HepG2 (cell line): ENCODE data around the gene NAB2.

Experiments used
- CC2D1A ChIP-seq: sonication (generic); formaldehyde crosslinking; IDR thresholded peaks from 2 replicates; pipeline ENCODE4 v1.8.1; 2023; ENCODE audit warnings: mild to moderate bottlenecking, missing genetic modification reagents
- CTCF ChIP-seq: sonication (generic); formaldehyde crosslinking; IDR thresholded peaks from 2 replicates; pipeline ENCODE4 v1.5.0; 2020; ENCODE audit warnings: mild to moderate bottlenecking, missing genetic modification reagents, moderate library complexity
- DNMT1 ChIP-seq: sonication (generic); formaldehyde crosslinking; IDR thresholded peaks from 2 replicates; pipeline ENCODE4 v1.5.1; 2020; ENCODE audit warnings: mild to moderate bottlenecking, missing genetic modification reagents
- FOXJ3 ChIP-seq: sonication (generic); formaldehyde crosslinking; IDR thresholded peaks from 2 replicates; pipeline ENCODE4 v1.4.0; 2020; ENCODE audit warnings: missing genetic modification reagents, mild to moderate bottlenecking, borderline replicate concordance
- HNF1A ChIP-seq, 2 experiments: sonication (generic) in 1 of 2; formaldehyde crosslinking in 1 of 2; IDR thresholded peaks; 2 replicates each; pipeline versions ENCODE4 v1.4.0 to v1.6.1; 2016 to 2020; ENCODE audit warnings: borderline replicate concordance in 1 of 2, low read depth in 1 of 2, mild to moderate bottlenecking in 1 of 2, missing genetic modification reagents in 1 of 2
- HNRNPUL1 ChIP-seq: fragments of 200-400 bp; formaldehyde crosslinking; IDR thresholded peaks from 2 replicates; pipeline ENCODE4 v1.6.1; 2017; ENCODE audit warnings: low read depth, mild to moderate bottlenecking, low read length, moderate library complexity
- JUND ChIP-seq: sonication (generic); formaldehyde crosslinking; IDR thresholded peaks from 2 replicates; pipeline ENCODE4 v1.8.0; 2022; ENCODE audit warnings: mild to moderate bottlenecking, missing genetic modification reagents
- POLR2G ChIP-seq: fragments of 200-400 bp; formaldehyde crosslinking; IDR thresholded peaks from 2 replicates; pipeline ENCODE4 v1.6.1; 2018; ENCODE audit warnings: mild to moderate bottlenecking, low read depth, low read length, moderate library complexity
- SIN3A ChIP-seq: IDR thresholded peaks from 2 replicates; pipeline ENCODE4 v1.6.1; 2011; ENCODE audit warnings: low read depth, mild to moderate bottlenecking, control low read depth, low read length, borderline replicate concordance
- ZBTB14 ChIP-seq: sonication (generic); formaldehyde crosslinking; IDR thresholded peaks from 2 replicates; pipeline ENCODE4 v1.4.0; 2020; ENCODE audit warnings: missing genetic modification reagents
- ZNF282 ChIP-seq: fragments of 450-650 bp; IDR thresholded peaks from 2 replicates; pipeline ENCODE4 v1.6.1; 2018; ENCODE audit not compliant: partially characterized antibody
- TF ChIP-seq, protein P1 (sequence below): IDR thresholded peaks from 2 replicates; pipeline ENCODE4 v1.6.1; 2016; ENCODE audit warnings: low read depth, borderline replicate concordance
- TF ChIP-seq, protein P2 (sequence below): sonication (generic); formaldehyde crosslinking; IDR thresholded peaks from 2 replicates; pipeline ENCODE4 v1.4.0; 2020; ENCODE audit warnings: mild to moderate bottlenecking, missing genetic modification reagents
- TF ChIP-seq, protein P3 (sequence below): sonication (generic); formaldehyde crosslinking; IDR thresholded peaks from one replicate; pipeline ENCODE4 v1.5.1; 2020; ENCODE audit warnings: mild to moderate bottlenecking, missing genetic modification reagents; ENCODE audit errors: not compliant biosample characterization

DNA sequence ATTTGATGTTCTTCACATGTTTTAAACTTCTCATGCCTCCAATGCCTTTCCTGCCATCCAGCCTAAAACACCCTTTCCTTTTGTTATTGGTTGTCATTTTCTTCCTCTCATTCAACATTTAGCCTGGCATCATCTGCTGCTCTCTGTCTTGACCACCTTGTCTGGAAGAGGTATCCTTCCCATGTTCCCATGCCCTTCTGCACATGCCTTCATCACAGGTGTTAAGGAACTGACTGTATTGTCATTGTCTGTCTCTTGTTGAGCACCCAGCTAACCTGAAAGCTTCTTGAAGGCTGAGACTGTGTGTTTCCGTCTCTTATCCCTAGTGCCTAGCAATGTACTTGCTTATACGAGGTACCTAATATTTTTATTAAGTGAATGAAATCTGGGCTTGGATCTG lies 34.9 kb downstream of the NAB2 start:
- no peak for TF ChIP-seq CC2D1A (CRISPR knock-in tag)
- TF ChIP-seq POLR2G, result no peak
- no peak for TF ChIP-seq FOXJ3 (CRISPR knock-in tag)
- no peak for TF ChIP-seq HNRNPUL1
- TF ChIP-seq, protein P1, sequence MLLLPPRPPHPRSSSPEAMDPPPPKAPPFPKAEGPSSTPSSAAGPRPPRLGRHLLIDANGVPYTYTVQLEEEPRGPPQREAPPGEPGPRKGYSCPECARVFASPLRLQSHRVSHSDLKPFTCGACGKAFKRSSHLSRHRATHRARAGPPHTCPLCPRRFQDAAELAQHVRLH (CRISPR knock-in tag), result no peak
- TF ChIP-seq CTCF (CRISPR knock-in tag), result no peak
- no peak for TF ChIP-seq ZNF282
- no peak for TF ChIP-seq SIN3A
- TF ChIP-seq, protein P2, sequence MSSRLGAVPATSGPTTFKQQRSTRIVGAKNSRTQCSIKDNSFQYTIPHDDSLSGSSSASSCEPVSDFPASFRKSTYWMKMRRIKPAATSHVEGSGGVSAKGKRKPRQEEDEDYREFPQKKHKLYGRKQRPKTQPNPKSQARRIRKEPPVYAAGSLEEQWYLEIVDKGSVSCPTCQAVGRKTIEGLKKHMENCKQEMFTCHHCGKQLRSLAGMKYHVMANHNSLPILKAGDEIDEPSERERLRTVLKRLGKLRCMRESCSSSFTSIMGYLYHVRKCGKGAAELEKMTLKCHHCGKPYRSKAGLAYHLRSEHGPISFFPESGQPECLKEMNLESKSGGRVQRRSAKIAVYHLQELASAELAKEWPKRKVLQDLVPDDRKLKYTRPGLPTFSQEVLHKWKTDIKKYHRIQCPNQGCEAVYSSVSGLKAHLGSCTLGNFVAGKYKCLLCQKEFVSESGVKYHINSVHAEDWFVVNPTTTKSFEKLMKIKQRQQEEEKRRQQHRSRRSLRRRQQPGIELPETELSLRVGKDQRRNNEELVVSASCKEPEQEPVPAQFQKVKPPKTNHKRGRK (CRISPR knock-in tag), result no peak
- TF ChIP-seq DNMT1 (CRISPR knock-in tag), result no peak
- TF ChIP-seq, protein P3, sequence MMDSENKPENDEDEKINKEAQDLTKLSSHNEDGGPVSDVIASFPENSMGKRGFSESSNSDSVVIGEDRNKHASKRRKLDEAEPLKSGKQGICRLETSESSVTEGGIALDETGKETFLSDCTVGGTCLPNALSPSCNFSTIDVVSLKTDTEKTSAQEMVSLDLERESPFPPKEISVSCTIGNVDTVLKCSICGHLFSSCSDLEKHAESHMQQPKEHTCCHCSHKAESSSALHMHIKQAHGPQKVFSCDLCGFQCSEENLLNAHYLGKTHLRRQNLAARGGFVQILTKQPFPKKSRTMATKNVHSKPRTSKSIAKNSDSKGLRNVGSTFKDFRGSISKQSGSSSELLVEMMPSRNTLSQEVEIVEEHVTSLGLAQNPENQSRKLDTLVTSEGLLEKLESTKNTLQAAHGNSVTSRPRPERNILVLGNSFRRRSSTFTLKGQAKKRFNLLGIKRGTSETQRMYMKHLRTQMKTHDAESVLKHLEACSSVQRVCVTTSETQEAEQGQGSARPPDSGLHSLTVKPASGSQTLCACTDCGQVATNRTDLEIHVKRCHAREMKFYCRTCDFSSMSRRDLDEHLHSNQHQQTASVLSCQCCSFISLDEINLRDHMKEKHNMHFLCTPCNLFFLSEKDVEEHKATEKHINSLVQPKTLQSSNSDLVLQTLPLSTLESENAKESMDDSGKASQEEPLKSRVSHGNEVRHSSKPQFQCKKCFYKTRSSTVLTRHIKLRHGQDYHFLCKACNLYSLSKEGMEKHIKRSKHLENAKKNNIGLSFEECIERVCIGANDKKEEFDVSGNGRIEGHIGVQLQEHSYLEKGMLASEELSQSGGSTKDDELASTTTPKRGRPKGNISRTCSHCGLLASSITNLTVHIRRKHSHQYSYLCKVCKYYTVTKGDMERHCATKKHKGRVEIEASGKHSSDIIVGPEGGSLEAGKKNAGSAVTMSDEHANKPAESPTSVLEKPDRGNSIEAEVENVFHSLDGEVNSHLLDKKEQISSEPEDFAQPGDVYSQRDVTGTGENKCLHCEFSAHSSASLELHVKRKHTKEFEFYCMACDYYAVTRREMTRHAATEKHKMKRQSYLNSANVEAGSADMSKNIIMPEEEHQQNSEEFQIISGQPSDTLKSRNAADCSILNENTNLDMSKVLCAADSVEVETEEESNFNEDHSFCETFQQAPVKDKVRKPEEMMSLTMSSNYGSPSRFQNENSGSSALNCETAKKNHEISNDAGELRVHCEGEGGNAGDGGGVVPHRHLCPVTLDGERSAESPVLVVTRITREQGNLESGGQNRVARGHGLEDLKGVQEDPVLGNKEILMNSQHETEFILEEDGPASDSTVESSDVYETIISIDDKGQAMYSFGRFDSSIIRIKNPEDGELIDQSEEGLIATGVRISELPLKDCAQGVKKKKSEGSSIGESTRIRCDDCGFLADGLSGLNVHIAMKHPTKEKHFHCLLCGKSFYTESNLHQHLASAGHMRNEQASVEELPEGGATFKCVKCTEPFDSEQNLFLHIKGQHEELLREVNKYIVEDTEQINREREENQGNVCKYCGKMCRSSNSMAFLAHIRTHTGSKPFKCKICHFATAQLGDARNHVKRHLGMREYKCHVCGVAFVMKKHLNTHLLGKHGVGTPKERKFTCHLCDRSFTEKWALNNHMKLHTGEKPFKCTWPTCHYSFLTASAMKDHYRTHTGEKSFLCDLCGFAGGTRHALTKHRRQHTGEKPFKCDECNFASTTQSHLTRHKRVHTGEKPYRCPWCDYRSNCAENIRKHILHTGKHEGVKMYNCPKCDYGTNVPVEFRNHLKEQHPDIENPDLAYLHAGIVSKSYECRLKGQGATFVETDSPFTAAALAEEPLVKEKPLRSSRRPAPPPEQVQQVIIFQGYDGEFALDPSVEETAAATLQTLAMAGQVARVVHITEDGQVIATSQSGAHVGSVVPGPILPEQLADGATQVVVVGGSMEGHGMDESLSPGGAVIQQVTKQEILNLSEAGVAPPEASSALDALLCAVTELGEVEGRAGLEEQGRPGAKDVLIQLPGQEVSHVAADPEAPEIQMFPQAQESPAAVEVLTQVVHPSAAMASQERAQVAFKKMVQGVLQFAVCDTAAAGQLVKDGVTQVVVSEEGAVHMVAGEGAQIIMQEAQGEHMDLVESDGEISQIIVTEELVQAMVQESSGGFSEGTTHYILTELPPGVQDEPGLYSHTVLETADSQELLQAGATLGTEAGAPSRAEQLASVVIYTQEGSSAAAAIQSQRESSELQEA (CRISPR knock-in tag), result no peak
- TF ChIP-seq JUND (CRISPR knock-in tag), result no peak
- no peak for TF ChIP-seq ZBTB14
- no peak for TF ChIP-seq HNF1A (IDR thresholded peaks at IDR 0.05; ENCODE audit: low read depth)
- no peak for TF ChIP-seq HNF1A (CRISPR knock-in tag; IDR thresholded peaks at IDR 0.05; ENCODE audit: borderline replicate concordance)
